Measurements from ENCODE around the gene FRMD4B.

The FRMD4B gene

GRCh38 chr3:69162308-69162980 is 223.4 kb downstream of the FRMD4B start:
- no peak for DNase-seq

- DNase-seq, result peak; percentile 13
Measured at GRCh38 chr3:69161587-69162307, 224.1 kb downstream of the FRMD4B start.

DNA sequence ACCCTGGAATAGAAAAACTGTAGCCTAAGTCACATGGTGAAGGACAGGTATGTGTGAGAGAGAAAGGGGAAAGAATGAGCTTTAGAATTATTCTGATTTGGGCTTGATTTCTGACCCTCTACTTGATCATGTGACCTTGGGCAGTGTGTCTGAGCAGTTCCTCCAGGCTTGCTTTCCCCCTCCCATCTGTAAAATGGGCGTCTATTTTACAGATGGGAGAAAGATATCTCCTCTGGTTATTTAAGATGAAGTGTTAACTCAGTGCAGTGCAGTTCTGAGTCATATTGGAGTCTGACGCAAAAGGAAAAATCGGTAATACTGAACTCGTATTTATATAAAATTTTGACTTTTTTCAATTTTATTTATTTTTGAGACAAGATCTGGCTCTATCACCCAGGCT is 225.4 kb downstream of the FRMD4B start:
- no peak for DNase-seq

DNA sequence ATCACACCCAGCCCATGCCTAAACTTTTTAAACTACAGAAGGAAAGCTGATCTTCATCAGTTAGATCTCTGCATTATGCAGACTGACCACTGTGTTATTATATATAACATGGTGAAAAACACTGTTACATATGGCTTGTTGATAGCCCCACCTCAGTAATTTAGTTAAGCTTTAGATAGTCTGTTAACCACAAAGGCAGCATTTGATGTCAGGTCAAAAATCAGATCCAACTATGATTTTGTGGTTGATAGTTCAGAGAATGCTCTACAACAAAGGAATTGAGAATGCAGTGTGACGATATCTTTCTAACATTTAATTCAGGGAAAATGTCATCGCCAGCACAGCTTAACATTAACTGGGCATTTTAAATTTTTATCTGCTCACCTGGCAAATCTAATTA is 225.8 kb downstream of the FRMD4B start:
- DNase-seq, result no peak

GRCh38 chr3:69149586-69149985 is 236.3 kb downstream of the FRMD4B start:
- no peak for DNase-seq

- no peak for DNase-seq
Measured at GRCh38 chr3:69145688-69146087, 240.2 kb downstream of the FRMD4B start.

DNA sequence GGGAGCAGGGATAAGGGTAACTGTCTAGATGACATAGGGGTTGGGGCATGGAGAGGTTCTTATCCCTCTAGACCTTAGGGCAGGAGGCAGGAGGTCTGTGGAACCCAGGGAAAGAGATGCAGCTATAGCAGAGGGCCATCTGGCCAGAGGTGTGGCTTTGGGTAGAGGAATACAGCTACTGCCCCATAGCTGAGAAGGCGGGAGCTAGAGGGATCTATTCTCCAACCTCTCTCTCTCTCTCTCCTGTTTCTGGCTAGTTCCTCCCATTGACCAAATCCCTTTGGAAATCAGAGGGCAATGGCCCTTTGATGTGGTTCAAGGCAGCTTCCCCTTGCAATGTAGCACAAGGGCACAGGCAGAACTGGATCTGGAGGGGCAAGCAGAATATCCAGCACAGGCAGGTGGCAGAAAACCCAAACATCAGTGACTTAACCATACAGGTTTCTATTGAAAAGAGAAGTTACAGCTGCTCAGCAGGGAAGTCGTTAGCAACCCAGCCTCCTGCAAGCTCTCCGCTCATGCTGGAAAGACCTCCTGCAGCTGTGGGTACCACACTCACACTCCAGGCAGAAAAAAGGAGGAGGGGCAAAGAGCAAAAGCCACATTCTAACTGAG is 241.2 kb downstream of the FRMD4B start:
- DNase-seq, result no peak

DNA sequence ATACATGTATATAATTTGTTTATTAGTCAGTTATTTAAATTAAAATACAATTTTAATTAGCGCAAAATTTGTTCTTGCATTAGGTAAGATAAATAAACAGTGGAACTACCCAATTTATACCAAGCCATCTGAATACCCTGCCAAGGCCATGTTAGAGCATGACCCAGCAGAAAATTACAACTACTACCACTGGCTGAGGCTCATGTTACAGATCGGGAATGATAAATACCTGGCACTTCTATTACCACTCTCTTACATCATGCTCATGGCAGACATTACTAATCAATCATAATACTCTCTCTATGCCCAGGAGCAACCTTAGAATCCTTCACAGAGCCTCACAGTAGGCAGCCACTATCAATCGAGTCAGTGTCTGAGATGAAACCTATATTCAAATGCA is 242.3 kb downstream of the FRMD4B start:
- no peak for DNase-seq

- DNase-seq, result no peak
Measured at GRCh38 chr3:69142797-69143454, 243.0 kb downstream of the FRMD4B start.

DNA sequence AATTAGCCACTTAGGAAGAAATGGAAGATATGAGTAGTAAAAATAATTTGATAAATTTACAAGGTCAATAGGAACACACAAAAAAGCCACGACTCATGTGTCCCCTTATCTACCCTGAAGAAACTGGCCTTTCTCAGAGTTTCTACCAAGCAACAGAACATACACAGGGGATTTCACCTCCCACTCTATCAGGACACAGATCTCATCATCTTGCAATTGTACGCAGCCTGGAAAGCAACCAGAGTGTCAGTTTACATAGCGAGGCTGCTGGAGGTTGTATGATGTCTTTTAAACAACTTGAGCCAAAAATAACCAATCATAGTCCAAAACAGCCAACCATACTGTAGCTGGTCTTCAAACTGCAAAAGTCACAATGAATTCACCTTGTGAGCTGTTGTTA is 243.8 kb downstream of the FRMD4B start:
- DNase-seq, result no peak

GRCh38 chr3:69141313-69141712 is 244.6 kb downstream of the FRMD4B start:
- no peak for DNase-seq

DNA sequence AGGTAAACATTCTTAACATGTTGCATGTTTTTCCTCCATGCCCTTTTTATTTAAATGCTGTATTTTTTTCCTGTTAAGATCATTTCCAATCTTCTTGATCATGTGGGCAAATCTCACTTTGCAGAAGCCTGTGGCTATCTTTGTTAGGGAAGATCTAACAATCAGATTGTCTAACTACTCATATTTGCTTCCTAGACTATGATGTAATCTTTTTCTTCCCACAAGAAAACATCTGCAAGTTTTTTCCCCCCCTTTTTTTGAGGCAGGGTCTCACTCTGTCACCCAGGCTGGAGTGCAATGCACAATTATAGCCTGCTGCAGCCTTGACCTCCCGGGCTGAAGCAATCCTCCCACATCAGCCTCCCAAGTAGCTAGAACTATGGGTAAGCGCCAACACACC is 248.5 kb downstream of the FRMD4B start:
- no peak for DNase-seq

DNA sequence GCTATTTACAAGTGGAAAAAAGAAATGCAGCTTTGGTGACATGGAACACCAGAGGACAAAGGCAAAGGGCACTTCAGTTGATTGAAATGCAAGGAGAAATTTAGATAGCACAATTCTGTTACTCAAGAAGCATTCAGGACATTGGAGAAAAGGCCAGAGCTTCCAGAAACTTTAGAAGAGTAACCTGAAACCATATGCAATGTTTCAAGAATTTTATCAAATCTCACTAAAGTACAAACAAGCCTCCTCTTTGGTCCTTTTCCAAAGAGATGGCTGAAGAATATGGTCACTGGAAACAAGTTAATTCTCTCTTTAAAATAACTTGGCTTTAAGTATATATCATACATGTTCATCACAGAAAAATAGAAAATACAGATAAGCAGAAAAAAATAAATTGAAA is 248.9 kb downstream of the FRMD4B start:
- DNase-seq, result no peak

- DNase-seq, result no peak
Measured at GRCh38 chr3:69130689-69131088, 255.2 kb downstream of the FRMD4B start.

GRCh38 chr3:69129531-69129930 is 256.4 kb downstream of the FRMD4B start:
- no peak for DNase-seq

GRCh38 chr3:69128509-69128908 is 257.4 kb downstream of the FRMD4B start:
- DNase-seq, result no peak

GRCh38 chr3:69126999-69127398 is 258.9 kb downstream of the FRMD4B start:
- no peak for DNase-seq

DNA sequence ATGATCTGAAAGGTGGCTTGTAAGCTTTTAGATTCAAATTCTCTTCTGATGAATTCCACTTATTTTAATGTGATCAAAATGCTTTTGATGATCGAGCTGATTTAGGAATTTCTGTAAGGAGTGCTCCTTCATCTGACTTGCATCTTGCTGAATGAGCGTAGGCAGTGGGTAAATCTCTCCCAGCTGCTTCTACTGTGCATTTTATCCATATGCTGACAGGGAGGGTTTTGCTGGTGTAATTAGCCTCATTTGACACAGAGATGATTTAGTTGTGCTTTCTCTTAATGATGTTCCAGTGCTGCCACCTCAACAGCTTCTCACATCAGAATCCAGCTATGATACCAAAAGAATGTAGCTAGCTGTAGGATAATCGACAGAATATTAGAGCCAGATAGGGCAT is 259.7 kb downstream of the FRMD4B start:
- DNase-seq, result no peak

DNA sequence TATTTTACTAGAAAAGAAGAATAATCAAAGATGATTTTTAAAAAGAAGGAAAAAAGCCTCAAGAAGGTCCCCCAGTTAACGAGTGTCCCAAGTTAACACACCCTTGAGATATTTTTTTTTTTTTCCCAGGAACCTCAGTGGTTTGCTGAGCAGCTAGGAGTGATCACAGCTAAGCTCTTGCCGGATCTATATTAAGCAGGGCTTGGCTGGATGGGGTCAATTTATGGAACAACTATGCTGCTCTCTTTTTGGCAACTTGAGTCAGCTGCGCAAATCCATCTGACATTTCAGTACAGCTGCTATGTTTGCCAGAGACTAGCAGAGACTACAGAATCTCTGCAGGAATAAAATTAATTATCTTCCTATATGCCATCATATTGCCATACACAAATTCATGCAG is 263.5 kb downstream of the FRMD4B start, which contains the start of gene LMOD3:
LMOD3 (minus strand) TSS at position 193 of the 400 bp plus-strand sequence. CDS start 209 bp downstream, outside the sequence.
- DNase-seq, result no peak

- no peak for DNase-seq
Measured at GRCh38 chr3:69121950-69122349, 263.9 kb downstream of the FRMD4B start.

GRCh38 chr3:69121513-69121912 is 264.4 kb downstream of the FRMD4B start:
- DNase-seq, result no peak

- peak; percentile 78 for DNase-seq
Measured at GRCh38 chr3:69120879-69121464, 264.9 kb downstream of the FRMD4B start.
